Keratinocyte (primary cell): ENCODE results near the gene MEG3.

Source experiments
- EZH2 ChIP-seq: IDR thresholded peaks from one replicate; pipeline ENCODE4 v1.6.1; 2012; ENCODE audit warnings: inconsistent platforms, mild to moderate bottlenecking, low read length, moderate library complexity
- TF ChIP-seq, protein P1 (sequence below), 3 experiments: IDR thresholded peaks in 1 of 3; conservative IDR thresholded peaks in 1 of 3; optimal IDR thresholded peaks in 1 of 3; 2 replicates in 2 of 3; 3 replicates in 1 of 3; pipeline versions ENCODE3 to v1.5.1; 2011; ENCODE audit warnings: low read length in 3 of 3, mild to moderate bottlenecking in 3 of 3, moderate library complexity in 2 of 3, control low read depth in 1 of 3, inconsistent platforms in 1 of 3; ENCODE audit not compliant: insufficient read depth in 2 of 3; ENCODE audit errors: extremely low read depth in 1 of 3

DNA sequence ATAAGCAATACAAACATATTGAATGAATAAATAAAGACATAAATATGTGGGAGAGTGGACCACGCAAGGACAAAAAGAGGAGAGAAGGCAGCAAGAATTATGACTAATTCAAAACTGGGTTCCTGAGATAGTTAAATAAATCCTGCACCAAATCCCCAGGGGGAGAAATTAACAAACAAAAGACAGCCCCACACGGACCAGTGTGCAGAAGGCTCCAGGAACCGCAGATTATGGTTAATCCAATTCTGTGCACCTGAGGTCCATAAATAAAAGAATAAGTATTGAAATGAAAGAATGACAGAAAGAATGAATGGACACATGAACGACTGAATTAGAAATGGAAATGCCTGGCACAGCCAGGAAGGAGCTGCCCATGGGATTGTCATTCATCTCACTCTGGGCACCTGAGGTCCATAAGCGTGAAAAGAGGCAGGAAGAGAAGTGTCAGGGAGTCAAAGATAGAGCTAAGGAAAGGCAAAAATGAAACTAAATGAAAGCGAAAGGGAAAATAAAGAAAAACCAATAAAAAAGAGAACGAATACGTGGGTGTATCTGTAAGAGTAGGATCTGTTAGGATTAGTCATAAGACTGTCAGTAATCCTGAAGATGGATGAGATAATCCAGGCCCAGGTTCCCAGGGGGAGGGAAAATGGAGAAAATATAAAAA is 23.3 kb downstream of the MEG3 start:
- TF ChIP-seq, protein P1, sequence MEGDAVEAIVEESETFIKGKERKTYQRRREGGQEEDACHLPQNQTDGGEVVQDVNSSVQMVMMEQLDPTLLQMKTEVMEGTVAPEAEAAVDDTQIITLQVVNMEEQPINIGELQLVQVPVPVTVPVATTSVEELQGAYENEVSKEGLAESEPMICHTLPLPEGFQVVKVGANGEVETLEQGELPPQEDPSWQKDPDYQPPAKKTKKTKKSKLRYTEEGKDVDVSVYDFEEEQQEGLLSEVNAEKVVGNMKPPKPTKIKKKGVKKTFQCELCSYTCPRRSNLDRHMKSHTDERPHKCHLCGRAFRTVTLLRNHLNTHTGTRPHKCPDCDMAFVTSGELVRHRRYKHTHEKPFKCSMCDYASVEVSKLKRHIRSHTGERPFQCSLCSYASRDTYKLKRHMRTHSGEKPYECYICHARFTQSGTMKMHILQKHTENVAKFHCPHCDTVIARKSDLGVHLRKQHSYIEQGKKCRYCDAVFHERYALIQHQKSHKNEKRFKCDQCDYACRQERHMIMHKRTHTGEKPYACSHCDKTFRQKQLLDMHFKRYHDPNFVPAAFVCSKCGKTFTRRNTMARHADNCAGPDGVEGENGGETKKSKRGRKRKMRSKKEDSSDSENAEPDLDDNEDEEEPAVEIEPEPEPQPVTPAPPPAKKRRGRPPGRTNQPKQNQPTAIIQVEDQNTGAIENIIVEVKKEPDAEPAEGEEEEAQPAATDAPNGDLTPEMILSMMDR (optimal IDR thresholded peaks at IDR 0.05 in 1 of 3, IDR thresholded peaks at IDR 0.05 in 1 of 3, conservative IDR thresholded peaks at IDR 0.05 in 1 of 3; ENCODE audit: extremely low read depth in 1 of 3, insufficient read depth in 2 of 3, low read length in 3 of 3): no peak
- TF ChIP-seq EZH2: no peak
